Neuronal stem cell (in vitro differentiated cells): ENCODE results near the gene C10orf105.

ENCODE experiments used
- DNase-seq: peaks from one replicate; pipeline ENCODE4 v3.0.0-alpha.2; 2013; ENCODE audit warnings: low spot score
- H2AFZ ChIP-seq: one replicate; pipeline ENCODE4 v1.6.1; 2013; ENCODE audit warnings: mild to moderate bottlenecking, low read length, inconsistent platforms
- H2AK5ac ChIP-seq: 2 replicates; pipeline ENCODE4 v1.6.1; 2013; ENCODE audit warnings: low read depth, mild to moderate bottlenecking, inconsistent platforms, low read length, moderate library complexity, mixed read lengths
- H2BK120ac ChIP-seq: 2 replicates; pipeline ENCODE4 v1.6.1; 2013; ENCODE audit warnings: low read depth, mild to moderate bottlenecking, inconsistent platforms, low read length, moderate library complexity, mixed read lengths
- H2BK12ac ChIP-seq: one replicate; pipeline ENCODE4 v1.6.1; 2013; ENCODE audit warnings: low read length, inconsistent platforms
- H2BK15ac ChIP-seq: 2 replicates; pipeline ENCODE4 v1.6.1; 2013; ENCODE audit warnings: mild to moderate bottlenecking, low read length, inconsistent platforms, mixed read lengths
- H2BK5ac ChIP-seq: one replicate; pipeline ENCODE4 v1.6.1; 2013; ENCODE audit warnings: inconsistent platforms, mild to moderate bottlenecking, low read length, moderate library complexity
- H3K14ac ChIP-seq: one replicate; pipeline ENCODE4 v1.6.1; 2013; ENCODE audit warnings: low read length, inconsistent platforms
- H3K18ac ChIP-seq: 2 replicates; pipeline ENCODE4 v1.6.1; 2013; ENCODE audit warnings: low read length, inconsistent platforms
- H3K23ac ChIP-seq: 2 replicates; pipeline ENCODE4 v1.6.1; 2013; ENCODE audit warnings: low read depth, mild to moderate bottlenecking, mixed read lengths, low read length, inconsistent platforms; ENCODE audit not compliant: poor library complexity
- H3K27ac ChIP-seq: replicated peaks from 3 replicates; pipeline ENCODE4 v1.5.1; 2013; ENCODE audit warnings: low read length, inconsistent platforms
- H3K27me3 ChIP-seq, 3 experiments: 2 replicates each; pipeline ENCODE4 v1.6.1; 2013; ENCODE audit warnings: low read length in 3 of 3, mild to moderate bottlenecking in 2 of 3, inconsistent platforms in 1 of 3, low read depth in 1 of 3, mixed read lengths in 1 of 3, moderate library complexity in 1 of 3; ENCODE audit not compliant: control insufficient read depth in 3 of 3, insufficient read depth in 3 of 3
- H3K36me3 ChIP-seq, 2 donors: replicated peaks in 1 of 2; 2 replicates each; pipeline ENCODE4 v1.6.1; 2013; ENCODE audit warnings: low read length in 2 of 2; ENCODE audit not compliant: control insufficient read depth in 2 of 2, insufficient read depth in 2 of 2
- H3K4ac ChIP-seq: 2 replicates; pipeline ENCODE4 v1.6.1; 2013; ENCODE audit warnings: inconsistent platforms, mild to moderate bottlenecking, low read length, moderate library complexity
- H3K4me1 ChIP-seq, 2 donors: 1 replicate in 1 of 2; 2 replicates in 1 of 2; pipeline ENCODE4 v1.6.1; 2013; ENCODE audit warnings: low read length in 2 of 2, low read depth in 1 of 2; ENCODE audit not compliant: control insufficient read depth in 2 of 2, insufficient read depth in 1 of 2
- H3K4me2 ChIP-seq: one replicate; pipeline ENCODE4 v1.6.1; 2013; ENCODE audit warnings: mild to moderate bottlenecking, low read length, inconsistent platforms; ENCODE audit not compliant: insufficient read depth, poor library complexity, severe bottlenecking
- H3K4me3 ChIP-seq, 2 donors: 2 replicates each; pipeline ENCODE4 v1.5.1; 2013; ENCODE audit warnings: low read length in 2 of 2, mild to moderate bottlenecking in 2 of 2, inconsistent platforms in 1 of 2, moderate library complexity in 1 of 2
- H3K79me1 ChIP-seq: one replicate; pipeline ENCODE4 v1.6.1; 2013; ENCODE audit warnings: low read depth, mild to moderate bottlenecking, inconsistent platforms, low read length, moderate library complexity
- H3K9ac ChIP-seq: one replicate; pipeline ENCODE4 v1.6.1; 2013; ENCODE audit warnings: mild to moderate bottlenecking, low read depth, low read length, inconsistent platforms; ENCODE audit not compliant: poor library complexity
- H3K9me3 ChIP-seq, 2 donors: replicated peaks in 1 of 2; 2 replicates each; pipeline versions ENCODE3 to v1.6.1; 2013; ENCODE audit warnings: low read length in 2 of 2, mild to moderate bottlenecking in 2 of 2, inconsistent platforms in 1 of 2, low read depth in 1 of 2, mixed read lengths in 1 of 2, moderate library complexity in 1 of 2; ENCODE audit not compliant: control insufficient read depth in 2 of 2, insufficient read depth in 1 of 2
- H4K8ac ChIP-seq: one replicate; pipeline ENCODE4 v1.6.1; 2013; ENCODE audit warnings: low read depth, mild to moderate bottlenecking, inconsistent platforms, low read length, moderate library complexity
- H4K91ac ChIP-seq: one replicate; pipeline ENCODE4 v1.6.1; 2013; ENCODE audit warnings: low read length, low read depth, mild to moderate bottlenecking, inconsistent platforms; ENCODE audit not compliant: poor library complexity
- WGBS, 2 donors: extraction: QIAGEN DNeasy Blood & Tissue Kit; methylation state at CpG; one replicate each; pipeline ENCODE4 v1.1.7; 2013; ENCODE audit warnings: missing lambda C conversion rate in 2 of 2, mixed read lengths in 1 of 2; ENCODE audit not compliant: insufficient read length in 2 of 2, insufficient replicate concordance in 1 of 2; ENCODE audit errors: extremely low coverage in 2 of 2; 5-methylcytosine and 5-hydroxymethylcytosine counted together

Gene C10orf105

GRCh38 chr10:71696628-71697326, 22.8 kb downstream of the C10orf105 start:
- H3K27ac ChIP-seq = no peak overlapping the region
- H4K8ac ChIP-seq = no peak overlapping the region
- peaks cover 0 to 3% (median 0%) of the 10 kb centered on the region in 3 experiments for H3K27me3 ChIP-seq
- WGBS, 2 donors = no CpG with 5 or more reads among the region's 10 CpGs
- no peak overlapping the region for H3K9ac ChIP-seq
- no peak overlapping the region for H3K23ac ChIP-seq
- H2AFZ ChIP-seq = no peak overlapping the region
- H3K4me2 ChIP-seq = no peak overlapping the region
- H3K14ac ChIP-seq = peak overlapping the region; percentile 64
- peak overlapping the region; percentile 75 for H2BK15ac ChIP-seq
- H3K4me3 ChIP-seq = no peak overlapping the region
- no peak overlapping the region for H2BK120ac ChIP-seq
- peak overlapping the region; percentile 99 for H2BK12ac ChIP-seq
- H2AK5ac ChIP-seq = no peak overlapping the region
- H3K9me3 ChIP-seq = no peaks in the 10 kb centered on the region
- DNase-seq = peak; percentile 67
- no peak overlapping the region for H3K4ac ChIP-seq
- no peaks in the 10 kb centered on the region for H3K36me3 ChIP-seq
- H4K91ac ChIP-seq = no peak overlapping the region
- H3K79me1 ChIP-seq = no peaks in the 10 kb centered on the region
- H2BK5ac ChIP-seq = no peak overlapping the region
- peaks cover 0 to 12% of the 10 kb centered on the region in 2 donors for H3K4me1 ChIP-seq
- H3K18ac ChIP-seq = peak overlapping the region; percentile 65

DNA sequence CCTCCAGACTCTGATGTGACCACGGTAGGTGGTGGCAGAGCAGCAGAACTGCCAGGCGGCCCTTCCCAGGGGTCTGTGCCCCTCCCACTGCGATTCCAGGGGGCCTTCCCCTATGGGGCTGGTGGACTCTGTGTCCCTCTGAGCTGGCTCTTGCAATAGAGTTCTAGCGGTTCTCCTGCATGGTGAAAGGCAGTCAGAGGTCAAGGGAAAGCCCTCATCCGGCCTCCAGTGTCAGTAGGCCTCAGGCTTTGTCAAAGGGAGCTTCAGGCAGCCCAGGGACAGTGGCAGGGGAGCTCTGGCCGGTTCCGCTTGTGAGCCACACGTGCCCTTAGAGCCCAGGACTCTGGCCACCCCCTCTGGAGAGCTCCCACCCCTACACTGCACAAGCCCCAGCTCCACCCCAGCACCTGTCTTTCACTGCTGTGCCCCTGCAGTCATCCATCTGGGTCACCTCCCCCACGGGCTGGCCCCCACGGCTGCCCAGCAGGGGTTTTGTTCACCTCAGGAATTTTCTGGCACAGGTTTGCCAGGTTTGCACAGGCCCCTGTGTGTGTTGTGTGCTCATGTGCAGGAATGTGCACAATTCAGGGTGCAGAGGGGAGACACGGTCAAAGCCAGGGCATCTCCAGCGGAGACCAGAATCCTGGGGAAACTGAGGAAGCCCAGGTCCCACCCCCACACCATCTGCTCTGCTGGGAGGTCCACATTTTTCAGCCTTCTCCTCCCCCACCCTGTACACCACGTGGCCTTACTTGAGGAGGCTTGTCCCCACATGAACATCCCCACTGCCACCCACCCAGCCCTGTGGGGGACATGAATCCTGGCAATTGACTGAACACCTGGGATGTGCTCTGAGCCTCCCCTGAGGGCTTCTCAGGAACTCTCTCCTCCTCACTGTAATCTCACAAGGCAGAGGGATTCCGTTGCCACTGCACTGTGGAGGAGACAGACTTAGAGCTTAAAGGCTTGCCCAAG, 23.8 kb downstream of the C10orf105 start:
- DNase-seq = no peak
- H3K4me1 ChIP-seq = peaks cover 0 to 8% of the 10 kb centered on the region in 2 donors
- peak overlapping the region; percentile 4 for H2BK120ac ChIP-seq
- H3K14ac ChIP-seq = no peak overlapping the region
- H3K4me3 ChIP-seq = no peak overlapping the region
- H4K91ac ChIP-seq = no peak overlapping the region
- peak overlapping the region; percentile 75 for H2BK15ac ChIP-seq
- no CpG with 5 or more reads among the region's 14 CpGs for WGBS, 2 donors
- H2BK5ac ChIP-seq = no peak overlapping the region
- no peak overlapping the region for H2AFZ ChIP-seq
- H3K9ac ChIP-seq = no peak overlapping the region
- H3K9me3 ChIP-seq = no peaks in the 10 kb centered on the region
- no peaks in the 10 kb centered on the region for H3K27me3 ChIP-seq
- H3K4ac ChIP-seq = no peak overlapping the region
- H3K27ac ChIP-seq = no peak overlapping the region
- no peaks in the 10 kb centered on the region for H3K36me3 ChIP-seq
- H3K4me2 ChIP-seq = no peak overlapping the region
- H3K79me1 ChIP-seq = no peaks in the 10 kb centered on the region
- H3K18ac ChIP-seq = peak overlapping the region; percentile 52
- peak overlapping the region; percentile 53 for H2AK5ac ChIP-seq
- no peak overlapping the region for H3K23ac ChIP-seq
- H4K8ac ChIP-seq = no peak overlapping the region
- no peak overlapping the region for H2BK12ac ChIP-seq

DNA sequence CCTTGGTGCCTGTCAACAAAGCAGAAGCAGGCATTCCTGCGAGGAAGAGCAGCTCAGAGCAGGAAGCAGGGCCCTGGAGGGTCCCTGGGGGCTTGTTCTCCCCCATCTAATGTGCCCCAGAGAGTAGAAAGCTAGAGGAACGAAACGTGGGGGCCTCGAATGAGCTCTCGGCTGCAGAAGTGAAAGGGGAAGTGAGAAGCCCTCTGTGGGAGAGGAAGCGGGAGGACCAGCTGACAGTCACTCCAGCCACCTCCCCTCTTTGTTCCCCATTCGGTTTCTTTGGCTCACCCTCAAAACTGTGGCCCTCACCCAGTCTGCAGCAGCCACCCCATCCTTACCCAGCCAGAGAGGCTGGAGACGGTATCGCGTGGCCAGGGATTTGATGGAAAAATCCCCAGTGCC, 25.0 kb downstream of the C10orf105 start:
- Histone ChIP-seq H2BK12ac (no peak overlapping the region), H4K91ac (no peak overlapping the region), H2BK5ac (no peak overlapping the region), H3K9me3 (no peaks in the 10 kb centered on the region), H2BK15ac (no peak overlapping the region), H3K36me3 (no peaks in the 10 kb centered on the region), H2BK120ac (no peak overlapping the region), H3K4me1 (peaks cover 0 to 3% of the 10 kb centered on the region in 2 donors), H3K27ac (no peak overlapping the region), H3K27me3 (no peaks in the 10 kb centered on the region), H3K9ac (no peak overlapping the region), H3K79me1 (no peaks in the 10 kb centered on the region), H3K4ac (no peak overlapping the region), H2AK5ac (no peak overlapping the region), H3K18ac (no peak overlapping the region), H4K8ac (no peak overlapping the region), H3K4me2 (no peak overlapping the region), H3K14ac (no peak overlapping the region), H3K23ac (no peak overlapping the region), H2AFZ (no peak overlapping the region), H3K4me3 (no peak overlapping the region)
- no CpG with 5 or more reads among the region's 10 CpGs for WGBS, 2 donors
- no peak for DNase-seq

DNA sequence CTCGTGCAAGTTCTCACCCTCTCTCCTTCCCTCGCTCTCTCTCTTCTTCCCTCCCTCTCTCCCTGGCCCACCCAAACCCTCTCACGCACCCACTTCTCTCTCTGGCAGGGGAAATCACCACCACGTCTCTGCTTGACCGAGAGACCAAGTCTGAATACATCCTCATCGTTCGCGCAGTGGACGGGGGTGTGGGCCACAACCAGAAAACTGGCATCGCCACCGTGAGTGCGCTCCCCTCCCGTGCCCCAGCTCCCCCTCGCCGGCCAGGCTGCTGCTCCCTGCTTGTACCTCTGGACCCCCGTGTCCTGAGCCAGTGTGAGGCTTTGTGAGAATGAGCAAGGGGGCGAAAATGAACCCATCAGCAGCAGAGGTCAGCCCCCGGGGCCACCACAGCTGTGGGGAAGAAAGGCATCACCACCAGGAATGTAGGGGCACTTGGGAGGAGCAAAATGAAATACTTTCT, 25.5 kb downstream of the C10orf105 start:
- Histone ChIP-seq H2BK12ac (no peak overlapping the region), H3K9ac (no peak overlapping the region), H4K91ac (no peak overlapping the region), H3K4ac (no peak overlapping the region), H2BK15ac (no peak overlapping the region), H3K14ac (no peak overlapping the region), H3K36me3 (no peaks in the 10 kb centered on the region), H2BK5ac (no peak overlapping the region), H4K8ac (no peak overlapping the region), H3K27me3 (no peaks in the 10 kb centered on the region), H3K4me3 (no peak overlapping the region), H3K4me1 (peaks cover 0 to 3% of the 10 kb centered on the region in 2 donors), H3K9me3 (no peaks in the 10 kb centered on the region), H2BK120ac (no peak overlapping the region), H3K4me2 (no peak overlapping the region), H3K23ac (no peak overlapping the region), H3K27ac (no peak overlapping the region), H2AK5ac (no peak overlapping the region), H3K79me1 (no peaks in the 10 kb centered on the region), H2AFZ (no peak overlapping the region), H3K18ac (peak overlapping the region; percentile 69)
- no CpG with 5 or more reads among the region's 18 CpGs for WGBS, 2 donors
- no peak for DNase-seq
